G401 (cell line): Measurements from ENCODE around the gene ZNF48. TPM values are rescaled to one million over a fixed set of nuclear protein-coding genes. Genes with fewer than 3 reads are reported as not detected.

Source experiments
- total RNA-seq: library from RNA; depleted of rRNA; stranded (reverse); fragments of >200 nt; shearing (Covaris generic); gene quantifications from 2 replicates; pipeline ENCODE4 v1.2.3, GENCODE V29; 2014; rRNA removed

ZNF48 gene
- total RNA-seq, 1 experiment from 2014 or later = 30.4 TPM

Other genes starting within 250 kb of the ZNF48 start
- 35.9 and 41.8 TPM in 2 replicates for gene CORO1A, start 211.8 kb upstream of the ZNF48 start, total RNA-seq
- gene BOLA2B, start 201.8 kb upstream of the ZNF48 start, total RNA-seq = 39.0 and 103 TPM in 2 replicates
- gene SLX1A, start 201.5 kb upstream of the ZNF48 start, total RNA-seq = 57.9 and 108 TPM in 2 replicates
- gene SULT1A3, start 196.2 kb upstream of the ZNF48 start, total RNA-seq = 0.75 and 7.5 TPM in 2 replicates
- 0.68 TPM in 1 of 2 replicates, not detected in the other for gene NPIPB13, start 146.9 kb upstream of the ZNF48 start, total RNA-seq
- gene CD2BP2, start 40.1 kb upstream of the ZNF48 start, total RNA-seq = 82.4 and 84.3 TPM in 2 replicates
- gene TBC1D10B, start 24.9 kb upstream of the ZNF48 start, total RNA-seq = 43.3 and 59.8 TPM in 2 replicates
- gene MYL11, start 20.6 kb upstream of the ZNF48 start, total RNA-seq = 0.58 TPM in 1 of 2 replicates, not detected in the other
- gene SEPTIN1, start 12.9 kb upstream of the ZNF48 start, total RNA-seq = 0.10 and 0.86 TPM in 2 replicates
- 31.6 and 41.2 TPM in 2 replicates for gene ZNF771, start 12.2 kb downstream of the ZNF48 start, total RNA-seq
- 92.0 and 127 TPM in 2 replicates for gene DCTPP1, start 34.6 kb downstream of the ZNF48 start, total RNA-seq
- gene SEPHS2, start 50.5 kb downstream of the ZNF48 start, total RNA-seq = 64.0 and 83.6 TPM in 2 replicates
- gene ITGAL, start 77.3 kb downstream of the ZNF48 start, total RNA-seq = not detected in 2 replicates
- gene ZNF768, start 131.1 kb downstream of the ZNF48 start, total RNA-seq = 96.8 and 108 TPM in 2 replicates
- gene ZNF747, start 139.4 kb downstream of the ZNF48 start, total RNA-seq = 0.12 TPM in 1 of 2 replicates, not detected in the other
- 5.3 and 9.5 TPM in 2 replicates for gene ZNF764, start 163.0 kb downstream of the ZNF48 start, total RNA-seq
- gene ZNF688, start 176.3 kb downstream of the ZNF48 start, total RNA-seq = 6.9 and 10.2 TPM in 2 replicates
- not detected in 2 replicates for gene ZNF785, start 190.3 kb downstream of the ZNF48 start, total RNA-seq
- 10.8 and 10.9 TPM in 2 replicates for gene ZNF689, start 215.0 kb downstream of the ZNF48 start, total RNA-seq